MM.1S (cell line): Measurements from ENCODE around the gene TMEM178B.

Experiments
- DNase-seq: peaks from one replicate; pipeline ENCODE4 v3.0.0-alpha.2; 2015
- H2AFZ ChIP-seq: fragments of 300-600 bp; sonication (generic); 2 replicates; pipeline ENCODE4 v1.6.0; 2016; ENCODE audit warnings: antibody characterized with exemption, low read length
- H3F3A ChIP-seq: fragments of 300-600 bp; sonication (generic); 2 replicates; pipeline ENCODE4 v1.6.1; 2016; ENCODE audit warnings: mild to moderate bottlenecking, antibody characterized with exemption, low read length, moderate library complexity, mixed read lengths; ENCODE audit not compliant: insufficient read depth
- H3K27ac ChIP-seq: fragments of 300-600 bp; sonication (generic); 2 replicates; pipeline ENCODE4 v1.5.1; 2016; ENCODE audit warnings: mild to moderate bottlenecking, low read length
- H3K27me3 ChIP-seq: fragments of 300-600 bp; sonication (generic); replicated peaks from 2 replicates; pipeline ENCODE4 v1.6.0; 2016; ENCODE audit warnings: low read length; ENCODE audit not compliant: insufficient read depth
- H3K36me3 ChIP-seq: fragments of 300-600 bp; sonication (generic); replicated peaks from 2 replicates; pipeline ENCODE4 v1.6.1; 2016; ENCODE audit warnings: mild to moderate bottlenecking, low read length, mixed read lengths; ENCODE audit not compliant: insufficient read depth
- H3K4me1 ChIP-seq: fragments of 300-600 bp; sonication (generic); 2 replicates; pipeline ENCODE4 v1.6.1; 2016; ENCODE audit warnings: low read length, mixed read lengths
- H3K4me2 ChIP-seq: fragments of 300-600 bp; sonication (generic); 2 replicates; pipeline ENCODE4 v1.6.0; 2016; ENCODE audit warnings: low read depth, low read length
- H3K4me3 ChIP-seq: fragments of 300-600 bp; sonication (generic); 2 replicates; pipeline ENCODE4 v1.5.1; 2016; ENCODE audit warnings: low read length, mixed read lengths
- H3K79me2 ChIP-seq: fragments of 300-600 bp; sonication (generic); 2 replicates; pipeline ENCODE4 v1.6.1; 2016; ENCODE audit warnings: mixed run types, low read length, mixed read lengths
- H3K9ac ChIP-seq: fragments of 300-600 bp; sonication (generic); 2 replicates; pipeline ENCODE4 v1.6.1; 2016; ENCODE audit warnings: low read length, mixed read lengths
- H3K9me2 ChIP-seq: fragments of 300-600 bp; sonication (generic); replicated peaks from 2 replicates; pipeline ENCODE4 v1.6.1; 2016; ENCODE audit warnings: mild to moderate bottlenecking, low read length, mixed read lengths; ENCODE audit not compliant: insufficient read depth
- H3K9me3 ChIP-seq: fragments of 300-600 bp; sonication (generic); replicated peaks from 2 replicates; pipeline ENCODE4 v1.6.1; 2016; ENCODE audit warnings: mild to moderate bottlenecking, low read length, mixed read lengths; ENCODE audit not compliant: insufficient read depth
- H4K20me1 ChIP-seq: fragments of 300-600 bp; sonication (generic); 2 replicates; pipeline ENCODE4 v1.6.1; 2016; ENCODE audit warnings: mild to moderate bottlenecking, low read length, moderate library complexity, mixed read lengths; ENCODE audit not compliant: insufficient read depth
- EZH2 ChIP-seq: fragments of 300-600 bp; sonication (generic); optimal IDR thresholded peaks from 2 replicates; pipeline ENCODE3; 2017; ENCODE audit warnings: low read depth, mild to moderate bottlenecking, antibody characterized with exemption, low read length, mixed read lengths
- EZH2phosphoT487 ChIP-seq: fragments of 300-600 bp; sonication (generic); IDR thresholded peaks from 2 replicates; pipeline ENCODE4 v1.6.1; 2018; ENCODE audit warnings: antibody characterized with exemption, low read length
- TF ChIP-seq, protein P1 (sequence below): fragments of 300-600 bp; sonication (generic); IDR thresholded peaks from 2 replicates; pipeline ENCODE4 v1.5.1; 2016; ENCODE audit warnings: antibody characterized with exemption, low read length, mixed read lengths

TMEM178B gene

DNA sequence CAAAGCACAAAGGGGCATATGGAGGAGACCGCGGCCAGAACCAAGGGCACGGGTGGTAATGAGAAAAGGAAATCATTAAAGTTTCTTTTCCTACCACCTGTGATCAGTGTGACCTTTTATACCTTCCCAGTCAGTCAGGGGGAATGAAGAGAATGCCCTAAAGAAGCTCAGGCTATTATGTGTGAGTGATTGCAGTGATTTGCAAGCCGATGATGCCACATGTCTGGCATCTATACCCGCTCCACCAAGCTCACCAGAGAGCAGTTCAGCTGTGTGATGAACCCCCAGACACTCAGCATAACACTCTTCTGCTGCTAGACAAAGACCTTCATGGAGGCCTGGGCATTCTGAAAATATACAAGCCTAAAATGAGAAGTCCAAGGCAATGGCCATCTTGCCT lies 371.1 kb downstream of the TMEM178B start:
- Histone ChIP-seq H3K4me2 (no peak overlapping the region), H3K9me2 (no peaks in the 10 kb centered on the region), H3K4me1 (no peaks in the 10 kb centered on the region), H4K20me1 (no peaks in the 10 kb centered on the region), H3K4me3 (no peak overlapping the region), H3K9ac (no peak overlapping the region), H3K27ac (no peak overlapping the region), H3K9me3 (no peaks in the 10 kb centered on the region), H3K79me2 (no peaks in the 10 kb centered on the region), H2AFZ (no peak overlapping the region), H3K27me3 (no peaks in the 10 kb centered on the region), H3K36me3 (no peaks in the 10 kb centered on the region), H3F3A (no peaks in the 10 kb centered on the region)
- no peak for DNase-seq
- TF ChIP-seq, protein P1, sequence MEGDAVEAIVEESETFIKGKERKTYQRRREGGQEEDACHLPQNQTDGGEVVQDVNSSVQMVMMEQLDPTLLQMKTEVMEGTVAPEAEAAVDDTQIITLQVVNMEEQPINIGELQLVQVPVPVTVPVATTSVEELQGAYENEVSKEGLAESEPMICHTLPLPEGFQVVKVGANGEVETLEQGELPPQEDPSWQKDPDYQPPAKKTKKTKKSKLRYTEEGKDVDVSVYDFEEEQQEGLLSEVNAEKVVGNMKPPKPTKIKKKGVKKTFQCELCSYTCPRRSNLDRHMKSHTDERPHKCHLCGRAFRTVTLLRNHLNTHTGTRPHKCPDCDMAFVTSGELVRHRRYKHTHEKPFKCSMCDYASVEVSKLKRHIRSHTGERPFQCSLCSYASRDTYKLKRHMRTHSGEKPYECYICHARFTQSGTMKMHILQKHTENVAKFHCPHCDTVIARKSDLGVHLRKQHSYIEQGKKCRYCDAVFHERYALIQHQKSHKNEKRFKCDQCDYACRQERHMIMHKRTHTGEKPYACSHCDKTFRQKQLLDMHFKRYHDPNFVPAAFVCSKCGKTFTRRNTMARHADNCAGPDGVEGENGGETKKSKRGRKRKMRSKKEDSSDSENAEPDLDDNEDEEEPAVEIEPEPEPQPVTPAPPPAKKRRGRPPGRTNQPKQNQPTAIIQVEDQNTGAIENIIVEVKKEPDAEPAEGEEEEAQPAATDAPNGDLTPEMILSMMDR = no peak
- no peak for TF ChIP-seq EZH2
- TF ChIP-seq EZH2phosphoT487 = no peak

DNA sequence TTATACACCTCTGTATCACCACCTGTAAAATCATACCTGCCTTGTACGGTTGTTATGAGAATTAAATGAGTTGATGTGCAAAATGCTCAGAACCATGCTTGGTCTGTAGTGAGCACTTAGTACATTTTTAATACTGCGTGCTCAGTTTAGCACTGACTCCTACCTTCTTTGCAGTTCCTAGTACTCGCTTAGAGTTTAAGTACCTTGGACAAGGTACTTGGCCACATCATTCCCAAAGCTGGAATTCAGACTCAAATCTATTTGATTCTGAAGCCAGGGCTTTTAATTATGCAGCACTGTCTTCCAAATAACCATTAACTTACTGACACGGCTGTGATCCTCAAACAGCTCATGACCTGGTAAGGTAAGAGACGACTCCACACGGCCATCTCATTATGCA lies 377.4 kb downstream of the TMEM178B start:
- Histone ChIP-seq H3K27me3 (no peaks in the 10 kb centered on the region), H3K4me1 (no peaks in the 10 kb centered on the region), H3K36me3 (no peaks in the 10 kb centered on the region), H3K9ac (no peak overlapping the region), H2AFZ (no peak overlapping the region), H3K4me2 (no peak overlapping the region), H3F3A (no peaks in the 10 kb centered on the region), H3K9me3 (no peaks in the 10 kb centered on the region), H3K9me2 (no peaks in the 10 kb centered on the region), H4K20me1 (no peaks in the 10 kb centered on the region), H3K4me3 (no peak overlapping the region), H3K27ac (no peak overlapping the region), H3K79me2 (no peaks in the 10 kb centered on the region)
- no peak for TF ChIP-seq EZH2phosphoT487
- TF ChIP-seq EZH2 = no peak
- TF ChIP-seq, protein P1 = no peak
- DNase-seq = no peak

DNA sequence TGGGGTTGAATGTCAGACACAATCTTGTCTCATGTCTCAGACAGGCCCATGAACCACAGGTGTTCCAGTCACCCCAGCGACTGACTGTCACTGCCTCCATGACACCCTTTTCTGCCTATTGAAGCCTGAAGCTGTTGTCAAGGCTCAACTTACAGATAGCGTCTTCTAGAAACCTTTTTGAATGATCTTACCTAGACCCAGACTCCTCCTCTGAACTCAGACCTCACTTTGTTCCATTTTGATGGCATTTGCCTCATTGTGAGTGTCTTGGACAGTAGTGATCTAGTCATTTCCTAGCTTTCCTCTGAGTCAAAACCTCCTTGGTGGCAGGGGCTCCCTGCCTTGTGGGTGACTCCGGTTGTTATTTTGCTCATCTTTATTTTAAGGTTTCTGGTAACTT lies 379.0 kb downstream of the TMEM178B start:
- H3K27me3 ChIP-seq = no peaks in the 10 kb centered on the region
- no peaks in the 10 kb centered on the region for H3K4me1 ChIP-seq
- no peak overlapping the region for H2AFZ ChIP-seq
- no peaks in the 10 kb centered on the region for H4K20me1 ChIP-seq
- H3K79me2 ChIP-seq = no peaks in the 10 kb centered on the region
- no peak overlapping the region for H3K9ac ChIP-seq
- no peak overlapping the region for H3K4me3 ChIP-seq
- no peak overlapping the region for H3K4me2 ChIP-seq
- no peaks in the 10 kb centered on the region for H3K9me3 ChIP-seq
- H3F3A ChIP-seq = no peaks in the 10 kb centered on the region
- no peak overlapping the region for H3K27ac ChIP-seq
- DNase-seq = no peak
- H3K36me3 ChIP-seq = no peaks in the 10 kb centered on the region
- no peaks in the 10 kb centered on the region for H3K9me2 ChIP-seq
- TF ChIP-seq EZH2phosphoT487 (no peak), EZH2 (no peak)
- TF ChIP-seq, protein P1 = no peak
